ENCODE data around the gene CCDC124. TPM values are rescaled to one million over a fixed set of nuclear protein-coding genes. Genes with fewer than 3 reads are reported as not detected.

CCDC124 gene
- total and polyA plus RNA-seq, 2 of the 4 experiments (the other 2 are of a cell fraction) = 30.1 to 112 TPM

DNA sequence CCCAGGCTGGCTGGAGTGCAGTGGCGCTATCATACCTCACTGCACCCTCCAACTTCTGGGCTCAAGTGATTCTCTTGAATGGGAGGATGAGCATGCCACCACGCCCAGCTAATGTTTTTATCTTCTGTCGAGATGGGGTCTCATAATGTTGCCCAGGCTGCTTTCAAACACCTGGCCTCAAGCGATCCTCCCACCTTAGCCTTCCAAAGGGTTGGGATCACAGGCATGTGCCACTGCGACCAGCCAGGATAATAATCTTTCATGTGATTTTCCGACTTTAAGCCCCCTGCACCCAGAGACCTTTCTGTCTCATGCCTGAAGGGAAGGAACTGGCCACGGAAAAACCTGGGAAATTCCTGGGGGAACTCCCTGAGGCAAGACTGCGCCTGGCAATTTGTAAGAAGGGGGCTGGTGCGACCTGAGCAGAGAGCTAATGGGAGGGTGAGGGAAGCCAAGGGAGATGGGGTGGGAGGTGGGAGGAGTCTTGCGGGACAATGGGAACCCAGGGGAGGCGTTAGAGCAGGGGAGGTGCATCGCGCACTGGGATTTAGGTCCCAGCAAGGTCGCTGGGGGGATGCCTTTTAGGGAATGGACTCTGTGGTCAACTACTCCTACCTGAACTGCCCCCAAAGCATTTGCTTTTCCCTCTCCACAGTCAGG lies 1.2 kb upstream of the CCDC124 start (continued):
- TF ChIP-seq, protein P1, sequence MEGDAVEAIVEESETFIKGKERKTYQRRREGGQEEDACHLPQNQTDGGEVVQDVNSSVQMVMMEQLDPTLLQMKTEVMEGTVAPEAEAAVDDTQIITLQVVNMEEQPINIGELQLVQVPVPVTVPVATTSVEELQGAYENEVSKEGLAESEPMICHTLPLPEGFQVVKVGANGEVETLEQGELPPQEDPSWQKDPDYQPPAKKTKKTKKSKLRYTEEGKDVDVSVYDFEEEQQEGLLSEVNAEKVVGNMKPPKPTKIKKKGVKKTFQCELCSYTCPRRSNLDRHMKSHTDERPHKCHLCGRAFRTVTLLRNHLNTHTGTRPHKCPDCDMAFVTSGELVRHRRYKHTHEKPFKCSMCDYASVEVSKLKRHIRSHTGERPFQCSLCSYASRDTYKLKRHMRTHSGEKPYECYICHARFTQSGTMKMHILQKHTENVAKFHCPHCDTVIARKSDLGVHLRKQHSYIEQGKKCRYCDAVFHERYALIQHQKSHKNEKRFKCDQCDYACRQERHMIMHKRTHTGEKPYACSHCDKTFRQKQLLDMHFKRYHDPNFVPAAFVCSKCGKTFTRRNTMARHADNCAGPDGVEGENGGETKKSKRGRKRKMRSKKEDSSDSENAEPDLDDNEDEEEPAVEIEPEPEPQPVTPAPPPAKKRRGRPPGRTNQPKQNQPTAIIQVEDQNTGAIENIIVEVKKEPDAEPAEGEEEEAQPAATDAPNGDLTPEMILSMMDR (conservative IDR thresholded peaks at IDR 0.05; ENCODE audit: low read depth, low read length) = no peak

All from IMR-90 (cell line).